ENCODE data around the gene SLC9A2.

DNA sequence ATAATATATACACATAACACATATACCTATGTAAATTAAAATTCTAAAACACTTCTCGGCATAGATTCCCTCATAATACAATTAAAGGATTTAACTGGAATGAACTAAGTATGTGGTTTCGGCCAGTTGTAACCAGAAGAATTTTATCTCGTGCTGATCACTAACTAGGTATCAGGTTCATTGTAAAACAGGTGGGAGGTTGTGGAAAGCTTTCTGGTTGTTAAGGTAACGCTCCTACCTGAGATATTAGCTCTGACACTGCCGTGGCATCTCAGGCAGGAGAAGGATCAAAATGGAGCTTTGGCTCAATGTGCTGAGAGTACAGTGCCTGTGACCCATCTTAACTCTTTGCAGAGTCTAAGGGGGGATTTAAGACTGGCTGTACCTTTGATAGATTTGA, 42.5 kb downstream of the SLC9A2 start:
- TF ChIP-seq, protein P1, sequence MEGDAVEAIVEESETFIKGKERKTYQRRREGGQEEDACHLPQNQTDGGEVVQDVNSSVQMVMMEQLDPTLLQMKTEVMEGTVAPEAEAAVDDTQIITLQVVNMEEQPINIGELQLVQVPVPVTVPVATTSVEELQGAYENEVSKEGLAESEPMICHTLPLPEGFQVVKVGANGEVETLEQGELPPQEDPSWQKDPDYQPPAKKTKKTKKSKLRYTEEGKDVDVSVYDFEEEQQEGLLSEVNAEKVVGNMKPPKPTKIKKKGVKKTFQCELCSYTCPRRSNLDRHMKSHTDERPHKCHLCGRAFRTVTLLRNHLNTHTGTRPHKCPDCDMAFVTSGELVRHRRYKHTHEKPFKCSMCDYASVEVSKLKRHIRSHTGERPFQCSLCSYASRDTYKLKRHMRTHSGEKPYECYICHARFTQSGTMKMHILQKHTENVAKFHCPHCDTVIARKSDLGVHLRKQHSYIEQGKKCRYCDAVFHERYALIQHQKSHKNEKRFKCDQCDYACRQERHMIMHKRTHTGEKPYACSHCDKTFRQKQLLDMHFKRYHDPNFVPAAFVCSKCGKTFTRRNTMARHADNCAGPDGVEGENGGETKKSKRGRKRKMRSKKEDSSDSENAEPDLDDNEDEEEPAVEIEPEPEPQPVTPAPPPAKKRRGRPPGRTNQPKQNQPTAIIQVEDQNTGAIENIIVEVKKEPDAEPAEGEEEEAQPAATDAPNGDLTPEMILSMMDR (conservative IDR thresholded peaks at IDR 0.05; ENCODE audit: low read depth, low read length), result no peak
- TF ChIP-seq EZH2phosphoT487 (IDR thresholded peaks at IDR 0.05; ENCODE audit: borderline replicate concordance, low read length), result no peak

Measured in PC-3 (cell line).